Osteoblast (primary cell): ENCODE results near the gene JAG2. TPM values are rescaled to one million over a fixed set of nuclear protein-coding genes. Genes with fewer than 3 reads are reported as not detected.

Source experiments
- DNase-seq: peaks from one replicate; pipeline ENCODE4 v3.0.0; 2011; ENCODE audit warnings: low spot score, mixed read lengths; ENCODE audit not compliant: insufficient read length; ENCODE audit errors: missing footprints
- H2AFZ ChIP-seq: 2 replicates; pipeline ENCODE4 v1.6.0; 2011; ENCODE audit warnings: mild to moderate bottlenecking, low read length
- H3K27ac ChIP-seq: 2 replicates; pipeline ENCODE4 v1.5.1; 2011; ENCODE audit warnings: mild to moderate bottlenecking, low read depth, low read length, moderate library complexity
- H3K27me3 ChIP-seq: 2 replicates; pipeline ENCODE4 v1.6.0; 2012; ENCODE audit warnings: mild to moderate bottlenecking, control low read depth, inconsistent platforms, low read length, moderate library complexity; ENCODE audit not compliant: insufficient read depth
- H3K36me3 ChIP-seq: 2 replicates; pipeline ENCODE4 v1.5.1; 2011; ENCODE audit warnings: mild to moderate bottlenecking, low read length, control low read depth, moderate library complexity; ENCODE audit not compliant: insufficient read depth
- H3K4me1 ChIP-seq: 2 replicates; pipeline ENCODE4 v1.5.1; 2011; ENCODE audit warnings: mild to moderate bottlenecking, low read length, control low read depth, moderate library complexity; ENCODE audit not compliant: insufficient read depth
- H3K4me2 ChIP-seq: 2 replicates; pipeline ENCODE4 v1.6.0; 2011; ENCODE audit warnings: mild to moderate bottlenecking, low read length; ENCODE audit not compliant: insufficient read depth
- H3K4me3 ChIP-seq: fragments of 200-600 bp; sonication (generic); 3 replicates; pipeline ENCODE4 v1.5.1; 2012; ENCODE audit warnings: mild to moderate bottlenecking, low read length, inconsistent platforms; ENCODE audit not compliant: insufficient read depth
- H3K79me2 ChIP-seq: 2 replicates; pipeline ENCODE4 v1.6.0; 2012; ENCODE audit warnings: mild to moderate bottlenecking, low read length, control low read depth, inconsistent platforms; ENCODE audit not compliant: insufficient read depth
- H3K9me3 ChIP-seq: 2 replicates; pipeline ENCODE4 v1.5.1; 2011; ENCODE audit warnings: low read depth, low read length, control low read depth
- H4K20me1 ChIP-seq: 2 replicates; pipeline ENCODE4 v1.6.0; 2012; ENCODE audit warnings: mild to moderate bottlenecking, low read length, control low read depth; ENCODE audit not compliant: insufficient read depth
- CTCF ChIP-seq: IDR thresholded peaks from 2 replicates; pipeline ENCODE4 v1.5.1; 2011; ENCODE audit warnings: mild to moderate bottlenecking, low read depth, low read length, moderate library complexity; ENCODE audit errors: extremely low read depth
- total RNA-seq: library from RNA; depleted of rRNA; stranded (reverse); fragments of >200 nt; gene quantifications from 2 replicates; pipeline ENCODE4 v1.2.3, GENCODE V29; 2012

JAG2 gene
- total RNA-seq, 1 donor, result 3.3 TPM

- H3K27me3 ChIP-seq, result peaks cover 24% of the 10 kb centered on the region
- no peaks in the 10 kb centered on the region for H3K9me3 ChIP-seq
- H2AFZ ChIP-seq, result no peak overlapping the region
- no peak overlapping the region for H3K27ac ChIP-seq
- H3K79me2 ChIP-seq, result no peaks in the 10 kb centered on the region
- H3K36me3 ChIP-seq, result no peaks in the 10 kb centered on the region
- DNase-seq, result no peak
- no peak for TF ChIP-seq CTCF
- H3K4me1 ChIP-seq, result no peaks in the 10 kb centered on the region
- no peaks in the 10 kb centered on the region for H4K20me1 ChIP-seq
- H3K4me3 ChIP-seq, result no peak overlapping the region
- H3K4me2 ChIP-seq, result no peak overlapping the region
These were observed 25.6 kb upstream of the JAG2 start for GRCh38 chr14:105193916-105194782.

GRCh38 chr14:105192866-105193731 is 24.5 kb upstream of the JAG2 start:
- no peak for TF ChIP-seq CTCF
- H3K4me2 ChIP-seq, result no peak overlapping the region
- H3K4me1 ChIP-seq, result no peaks in the 10 kb centered on the region
- no peak overlapping the region for H3K4me3 ChIP-seq
- peaks cover 24% of the 10 kb centered on the region for H3K27me3 ChIP-seq
- no peaks in the 10 kb centered on the region for H4K20me1 ChIP-seq
- no peak overlapping the region for H3K27ac ChIP-seq
- H2AFZ ChIP-seq, result no peak overlapping the region
- H3K79me2 ChIP-seq, result no peaks in the 10 kb centered on the region
- DNase-seq, result no peak
- no peaks in the 10 kb centered on the region for H3K36me3 ChIP-seq
- no peaks in the 10 kb centered on the region for H3K9me3 ChIP-seq

GRCh38 chr14:105187935-105188524 is 19.5 kb upstream of the JAG2 start:
- Histone ChIP-seq H3K9me3 (no peaks in the 10 kb centered on the region), H2AFZ (no peak overlapping the region), H3K79me2 (no peaks in the 10 kb centered on the region)

More at GRCh38 chr14:105187935-105188524, 19.5 kb upstream of the JAG2 start:
- TF ChIP-seq CTCF, result no peak
- H3K4me2 ChIP-seq, result no peak overlapping the region
- H3K27ac ChIP-seq, result no peak overlapping the region
- H3K36me3 ChIP-seq, result no peaks in the 10 kb centered on the region
- H3K4me1 ChIP-seq, result no peaks in the 10 kb centered on the region
- no peaks in the 10 kb centered on the region for H4K20me1 ChIP-seq
- no peak overlapping the region for H3K4me3 ChIP-seq
- no peak for DNase-seq
- H3K27me3 ChIP-seq, result no peaks in the 10 kb centered on the region
